Activated T-cell treated with anti-CD3 and anti-CD28 coated beads, Interleukin-2, amount 50 U/mL, for 24 hours (primary cell): Measurements from ENCODE around the gene NPC1.
"Not testable (repeated sequence)": the region's sequence is repeated elsewhere in the genome, so short reads cannot be mapped to it uniquely, and the experiment has no call there.

Experiments used
- DNase-seq: peaks from one replicate; pipeline ENCODE4 v3.0.0-alpha.2; 2020
- H3K27ac Mint-ChIP-seq: 2 replicates; pipeline ENCODE4 v1.8.0; 2020; ENCODE audit warnings: mild to moderate bottlenecking, mixed read lengths
- H3K27me3 Mint-ChIP-seq: 2 replicates; pipeline ENCODE4 v1.8.0; 2020; ENCODE audit warnings: mixed read lengths
- H3K36me3 Mint-ChIP-seq: 2 replicates; pipeline ENCODE4 v1.8.0; 2020; ENCODE audit warnings: low read depth, mixed read lengths
- H3K4me1 Mint-ChIP-seq: 2 replicates; pipeline ENCODE4 v1.8.0; 2020; ENCODE audit warnings: low read depth, mixed read lengths
- H3K4me3 Mint-ChIP-seq: 2 replicates; pipeline ENCODE4 v1.8.0; 2020; ENCODE audit warnings: mild to moderate bottlenecking, moderate library complexity, mixed read lengths
- H3K9me3 Mint-ChIP-seq: 2 replicates; pipeline ENCODE4 v1.8.0; 2020; ENCODE audit warnings: mixed read lengths

The NPC1 gene

GRCh38 chr18:23617412-23618014 is 31.2 kb upstream of the NPC1 start:
- Mint-ChIP-seq H3K4me3 (no peak overlapping the region), H3K9me3 (no peaks in the 10 kb centered on the region), H3K36me3 (no peaks in the 10 kb centered on the region), H3K4me1 (peaks cover 8% of the 10 kb centered on the region), H3K27me3 (peaks cover 38% of the 10 kb centered on the region), H3K27ac (no peak overlapping the region)
- DNase-seq: no peak

GRCh38 chr18:23616258-23616657 is 30.0 kb upstream of the NPC1 start:
- H3K27me3 Mint-ChIP-seq: peaks cover 30% of the 10 kb centered on the region
- H3K27ac Mint-ChIP-seq: no peak overlapping the region
- DNase-seq: no peak
- H3K36me3 Mint-ChIP-seq: no peaks in the 10 kb centered on the region
- no peaks in the 10 kb centered on the region for H3K9me3 Mint-ChIP-seq
- peaks cover 8% of the 10 kb centered on the region for H3K4me1 Mint-ChIP-seq
- H3K4me3 Mint-ChIP-seq: no peak overlapping the region

GRCh38 chr18:23614891-23615290 is 28.6 kb upstream of the NPC1 start:
- H3K4me3 Mint-ChIP-seq: no peak overlapping the region
- H3K36me3 Mint-ChIP-seq: no peaks in the 10 kb centered on the region
- H3K27me3 Mint-ChIP-seq: peaks cover 17% of the 10 kb centered on the region
- H3K27ac Mint-ChIP-seq: no peak overlapping the region
- peaks cover 7% of the 10 kb centered on the region for H3K4me1 Mint-ChIP-seq
- no peak for DNase-seq
- no peaks in the 10 kb centered on the region for H3K9me3 Mint-ChIP-seq

- H3K4me3 Mint-ChIP-seq: no peak overlapping the region
- H3K9me3 Mint-ChIP-seq: no peaks in the 10 kb centered on the region
- no peak overlapping the region for H3K27ac Mint-ChIP-seq
- DNase-seq: no peak
- peaks cover 12% of the 10 kb centered on the region for H3K27me3 Mint-ChIP-seq
- H3K36me3 Mint-ChIP-seq: no peaks in the 10 kb centered on the region
- peaks cover 3% of the 10 kb centered on the region for H3K4me1 Mint-ChIP-seq
These were observed 28.1 kb upstream of the NPC1 start for GRCh38 chr18:23614413-23614812.

GRCh38 chr18:23613091-23613475 is 26.8 kb upstream of the NPC1 start:
- not testable (repeated sequence) for DNase-seq, H3K9me3 Mint-ChIP-seq, H3K4me1 Mint-ChIP-seq

GRCh38 chr18:23612434-23613090 is 26.3 kb upstream of the NPC1 start:
- H3K9me3 Mint-ChIP-seq: no peaks in the 10 kb centered on the region
- no peak overlapping the region for H3K4me3 Mint-ChIP-seq
- no peaks in the 10 kb centered on the region for H3K4me1 Mint-ChIP-seq
- H3K36me3 Mint-ChIP-seq: no peaks in the 10 kb centered on the region
- no peak for DNase-seq
- H3K27ac Mint-ChIP-seq: no peak overlapping the region
- no peaks in the 10 kb centered on the region for H3K27me3 Mint-ChIP-seq

More at GRCh38 chr18:23613091-23613475, 26.8 kb upstream of the NPC1 start:
- not testable (repeated sequence) for H3K27me3 Mint-ChIP-seq, H3K27ac Mint-ChIP-seq, H3K36me3 Mint-ChIP-seq, H3K4me3 Mint-ChIP-seq

- Mint-ChIP-seq H3K27ac (no peak overlapping the region), H3K36me3 (no peaks in the 10 kb centered on the region)
- no peak for DNase-seq
These were observed 23.2 kb upstream of the NPC1 start for GRCh38 chr18:23609390-23610023.

GRCh38 chr18:23608211-23608610 is 21.9 kb upstream of the NPC1 start:
- H3K9me3 Mint-ChIP-seq: no peaks in the 10 kb centered on the region
- H3K27me3 Mint-ChIP-seq: no peaks in the 10 kb centered on the region
- H3K4me3 Mint-ChIP-seq: no peak overlapping the region
- no peak for DNase-seq
- H3K27ac Mint-ChIP-seq: no peak overlapping the region
- H3K4me1 Mint-ChIP-seq: no peaks in the 10 kb centered on the region
- no peaks in the 10 kb centered on the region for H3K36me3 Mint-ChIP-seq

More at GRCh38 chr18:23609390-23610023, 23.2 kb upstream of the NPC1 start:
- no peaks in the 10 kb centered on the region for H3K4me1 Mint-ChIP-seq
- H3K9me3 Mint-ChIP-seq: no peaks in the 10 kb centered on the region
- no peaks in the 10 kb centered on the region for H3K27me3 Mint-ChIP-seq
- no peak overlapping the region for H3K4me3 Mint-ChIP-seq

GRCh38 chr18:23605941-23606340 is 19.6 kb upstream of the NPC1 start:
- Mint-ChIP-seq H3K9me3 (no peaks in the 10 kb centered on the region), H3K27ac (no peak overlapping the region), H3K27me3 (no peaks in the 10 kb centered on the region), H3K4me1 (no peaks in the 10 kb centered on the region), H3K4me3 (no peak overlapping the region), H3K36me3 (no peaks in the 10 kb centered on the region)
- no peak for DNase-seq

- no peak overlapping the region for H3K27ac Mint-ChIP-seq
- no peak for DNase-seq
- no peaks in the 10 kb centered on the region for H3K36me3 Mint-ChIP-seq
- H3K9me3 Mint-ChIP-seq: no peaks in the 10 kb centered on the region
- no peaks in the 10 kb centered on the region for H3K27me3 Mint-ChIP-seq
- no peaks in the 10 kb centered on the region for H3K4me1 Mint-ChIP-seq
- no peak overlapping the region for H3K4me3 Mint-ChIP-seq
These were observed 13.5 kb upstream of the NPC1 start for GRCh38 chr18:23599809-23600208.

GRCh38 chr18:23596183-23596582 is 9.9 kb upstream of the NPC1 start:
- Mint-ChIP-seq H3K27me3 (no peaks in the 10 kb centered on the region), H3K36me3 (no peaks in the 10 kb centered on the region), H3K9me3 (no peaks in the 10 kb centered on the region), H3K27ac (no peak overlapping the region), H3K4me3 (no peak overlapping the region), H3K4me1 (peaks cover 8% of the 10 kb centered on the region)
- DNase-seq: no peak

GRCh38 chr18:23595591-23595990 is 9.3 kb upstream of the NPC1 start:
- H3K36me3 Mint-ChIP-seq: no peaks in the 10 kb centered on the region
- no peaks in the 10 kb centered on the region for H3K27me3 Mint-ChIP-seq
- peaks cover 8% of the 10 kb centered on the region for H3K4me1 Mint-ChIP-seq
- H3K27ac Mint-ChIP-seq: no peak overlapping the region
- H3K9me3 Mint-ChIP-seq: no peaks in the 10 kb centered on the region
- DNase-seq: no peak
- no peak overlapping the region for H3K4me3 Mint-ChIP-seq

- Mint-ChIP-seq H3K4me1 (peaks cover 8% of the 10 kb centered on the region), H3K27me3 (no peaks in the 10 kb centered on the region), H3K4me3 (no peak overlapping the region), H3K27ac (no peak overlapping the region), H3K36me3 (no peaks in the 10 kb centered on the region), H3K9me3 (no peaks in the 10 kb centered on the region)
- DNase-seq: no peak
These were observed 7.4 kb upstream of the NPC1 start for GRCh38 chr18:23593720-23594119.

- H3K36me3 Mint-ChIP-seq: no peaks in the 10 kb centered on the region
- no peak overlapping the region for H3K4me3 Mint-ChIP-seq
- DNase-seq: no peak
- H3K9me3 Mint-ChIP-seq: no peaks in the 10 kb centered on the region
- peaks cover 8% of the 10 kb centered on the region for H3K4me1 Mint-ChIP-seq
- no peaks in the 10 kb centered on the region for H3K27me3 Mint-ChIP-seq
- H3K27ac Mint-ChIP-seq: no peak overlapping the region
These were observed 6.6 kb upstream of the NPC1 start for GRCh38 chr18:23592911-23593310.

- Mint-ChIP-seq H3K4me3 (no peak overlapping the region), H3K27ac (no peak overlapping the region), H3K27me3 (no peaks in the 10 kb centered on the region), H3K9me3 (no peaks in the 10 kb centered on the region), H3K36me3 (peaks cover 2% of the 10 kb centered on the region), H3K4me1 (peaks cover 15% of the 10 kb centered on the region)
- no peak for DNase-seq
These were observed 4.7 kb upstream of the NPC1 start for GRCh38 chr18:23591011-23591410.
